ENCODE results near the gene JPH2. TPM values are rescaled to one million over a fixed set of nuclear protein-coding genes. Genes with fewer than 3 reads are reported as not detected.
A peak's percentile ranks its signal among the peaks of the same experiment; 100 is the strongest.

The JPH2 gene
- total RNA-seq, 1 experiment from 2014 or later: 0.81 TPM

DNA sequence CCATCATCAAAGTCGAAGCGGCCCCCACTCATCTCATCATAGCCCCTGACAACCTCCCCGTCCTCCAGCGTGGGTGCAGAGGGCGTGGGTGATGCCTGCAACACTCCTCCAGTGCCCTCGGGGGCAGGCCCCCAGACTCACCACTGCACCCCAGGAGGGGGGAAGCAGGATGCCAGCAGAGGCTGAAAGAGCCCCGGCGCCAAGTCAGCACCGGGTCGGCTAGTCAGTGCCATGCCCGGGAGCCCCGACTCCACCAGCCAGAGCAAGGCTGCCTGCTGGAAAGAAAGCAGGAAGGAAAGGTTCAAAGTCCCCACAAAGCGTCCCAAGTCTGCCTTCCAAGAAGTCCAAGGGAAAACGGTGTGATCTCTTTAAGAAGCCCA lies 324 bp downstream of the JPH2 start (continued):
- TF ChIP-seq, protein P1, sequence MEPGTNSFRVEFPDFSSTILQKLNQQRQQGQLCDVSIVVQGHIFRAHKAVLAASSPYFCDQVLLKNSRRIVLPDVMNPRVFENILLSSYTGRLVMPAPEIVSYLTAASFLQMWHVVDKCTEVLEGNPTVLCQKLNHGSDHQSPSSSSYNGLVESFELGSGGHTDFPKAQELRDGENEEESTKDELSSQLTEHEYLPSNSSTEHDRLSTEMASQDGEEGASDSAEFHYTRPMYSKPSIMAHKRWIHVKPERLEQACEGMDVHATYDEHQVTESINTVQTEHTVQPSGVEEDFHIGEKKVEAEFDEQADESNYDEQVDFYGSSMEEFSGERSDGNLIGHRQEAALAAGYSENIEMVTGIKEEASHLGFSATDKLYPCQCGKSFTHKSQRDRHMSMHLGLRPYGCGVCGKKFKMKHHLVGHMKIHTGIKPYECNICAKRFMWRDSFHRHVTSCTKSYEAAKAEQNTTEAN (CRISPR knock-in tag; IDR thresholded peaks at IDR 0.05): no peak
- TF ChIP-seq E2F5 (CRISPR knock-in tag; IDR thresholded peaks at IDR 0.05) (no peak), JUN (CRISPR knock-in tag; IDR thresholded peaks at IDR 0.05) (no peak), MAX (CRISPR knock-in tag; IDR thresholded peaks at IDR 0.05) (no peak), PREB (CRISPR knock-in tag; IDR thresholded peaks at IDR 0.05; ENCODE audit: borderline replicate concordance) (no peak), PRRX2 (CRISPR knock-in tag; IDR thresholded peaks at IDR 0.05) (no peak)
- TF ChIP-seq, protein P2, sequence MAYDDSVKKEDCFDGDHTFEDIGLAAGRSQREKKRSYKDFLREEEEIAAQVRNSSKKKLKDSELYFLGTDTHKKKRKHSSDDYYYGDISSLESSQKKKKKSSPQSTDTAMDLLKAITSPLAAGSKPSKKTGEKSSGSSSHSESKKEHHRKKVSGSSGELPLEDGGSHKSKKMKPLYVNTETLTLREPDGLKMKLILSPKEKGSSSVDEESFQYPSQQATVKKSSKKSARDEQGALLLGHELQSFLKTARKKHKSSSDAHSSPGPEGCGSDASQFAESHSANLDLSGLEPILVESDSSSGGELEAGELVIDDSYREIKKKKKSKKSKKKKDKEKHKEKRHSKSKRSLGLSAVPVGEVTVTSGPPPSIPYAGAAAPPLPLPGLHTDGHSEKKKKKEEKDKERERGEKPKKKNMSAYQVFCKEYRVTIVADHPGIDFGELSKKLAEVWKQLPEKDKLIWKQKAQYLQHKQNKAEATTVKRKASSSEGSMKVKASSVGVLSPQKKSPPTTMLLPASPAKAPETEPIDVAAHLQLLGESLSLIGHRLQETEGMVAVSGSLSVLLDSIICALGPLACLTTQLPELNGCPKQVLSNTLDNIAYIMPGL (CRISPR knock-in tag; IDR thresholded peaks at IDR 0.05): no peak

GRCh38 chr20:44186201-44186600 lies 787 bp downstream of the JPH2 start:
- peak overlapping the region; percentile 71 for H3K4me3 Mint-ChIP-seq
- CTCF ChIA-PET: no interaction called here

DNA sequence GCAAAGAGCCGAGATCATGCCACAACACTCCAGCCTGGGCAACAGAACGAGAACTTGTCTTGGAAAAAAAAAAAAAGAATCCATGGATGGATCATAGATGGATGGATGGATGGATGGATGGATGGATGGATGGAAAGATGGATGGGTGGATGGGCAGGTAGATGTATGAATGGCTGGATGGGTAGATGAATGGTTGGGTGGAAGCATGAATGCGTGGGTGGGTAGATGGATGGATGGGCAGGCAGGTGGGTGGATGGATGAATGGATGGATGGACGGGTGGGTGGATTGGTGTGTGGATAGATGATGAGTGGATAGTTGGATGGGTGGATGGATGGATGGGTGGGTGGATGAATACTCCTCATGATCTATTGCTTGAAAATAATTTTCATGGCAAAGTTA lies 1.4 kb downstream of the JPH2 start:
- Mint-ChIP-seq H3K27me3 (ENCODE audit: low read depth) (no peaks in the 10 kb centered on the region; the same call in 1 of the 2 replicates), H3K27ac (no peak overlapping the region), H3K9me3 (no peaks in the 10 kb centered on the region), H3K4me3 (no peak overlapping the region), H3K4me1 (peaks cover 21% of the 10 kb centered on the region), H3K36me3 (no peaks in the 10 kb centered on the region)
- POLR2A ChIA-PET: no interaction called here
- CTCF ChIA-PET: interaction anchor here (0.8 kb wide), 1 partner anchor 69 kb away, joined by 3 read pairs; no protein-coding TSS in a partner anchor
- TF ChIP-seq SMAD3 (CRISPR knock-in tag; IDR thresholded peaks at IDR 0.05; ENCODE audit: borderline replicate concordance) (no peak), SMAD4 (CRISPR knock-in tag; IDR thresholded peaks at IDR 0.05) (no peak), ZNF532 (CRISPR knock-in tag; IDR thresholded peaks at IDR 0.05; ENCODE audit: borderline replicate concordance) (no peak), SOX15 (CRISPR knock-in tag; IDR thresholded peaks at IDR 0.05) (no peak)
- TF ChIP-seq, protein P3, sequence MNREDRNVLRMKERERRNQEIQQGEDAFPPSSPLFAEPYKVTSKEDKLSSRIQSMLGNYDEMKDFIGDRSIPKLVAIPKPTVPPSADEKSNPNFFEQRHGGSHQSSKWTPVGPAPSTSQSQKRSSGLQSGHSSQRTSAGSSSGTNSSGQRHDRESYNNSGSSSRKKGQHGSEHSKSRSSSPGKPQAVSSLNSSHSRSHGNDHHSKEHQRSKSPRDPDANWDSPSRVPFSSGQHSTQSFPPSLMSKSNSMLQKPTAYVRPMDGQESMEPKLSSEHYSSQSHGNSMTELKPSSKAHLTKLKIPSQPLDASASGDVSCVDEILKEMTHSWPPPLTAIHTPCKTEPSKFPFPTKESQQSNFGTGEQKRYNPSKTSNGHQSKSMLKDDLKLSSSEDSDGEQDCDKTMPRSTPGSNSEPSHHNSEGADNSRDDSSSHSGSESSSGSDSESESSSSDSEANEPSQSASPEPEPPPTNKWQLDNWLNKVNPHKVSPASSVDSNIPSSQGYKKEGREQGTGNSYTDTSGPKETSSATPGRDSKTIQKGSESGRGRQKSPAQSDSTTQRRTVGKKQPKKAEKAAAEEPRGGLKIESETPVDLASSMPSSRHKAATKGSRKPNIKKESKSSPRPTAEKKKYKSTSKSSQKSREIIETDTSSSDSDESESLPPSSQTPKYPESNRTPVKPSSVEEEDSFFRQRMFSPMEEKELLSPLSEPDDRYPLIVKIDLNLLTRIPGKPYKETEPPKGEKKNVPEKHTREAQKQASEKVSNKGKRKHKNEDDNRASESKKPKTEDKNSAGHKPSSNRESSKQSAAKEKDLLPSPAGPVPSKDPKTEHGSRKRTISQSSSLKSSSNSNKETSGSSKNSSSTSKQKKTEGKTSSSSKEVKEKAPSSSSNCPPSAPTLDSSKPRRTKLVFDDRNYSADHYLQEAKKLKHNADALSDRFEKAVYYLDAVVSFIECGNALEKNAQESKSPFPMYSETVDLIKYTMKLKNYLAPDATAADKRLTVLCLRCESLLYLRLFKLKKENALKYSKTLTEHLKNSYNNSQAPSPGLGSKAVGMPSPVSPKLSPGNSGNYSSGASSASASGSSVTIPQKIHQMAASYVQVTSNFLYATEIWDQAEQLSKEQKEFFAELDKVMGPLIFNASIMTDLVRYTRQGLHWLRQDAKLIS (CRISPR knock-in tag; IDR thresholded peaks at IDR 0.05; ENCODE audit: borderline replicate concordance): no peak
- ATAC-seq: no peak
- no peak for DNase-seq (ENCODE audit: low spot score)

More at GRCh38 chr20:44186201-44186600, 787 bp downstream of the JPH2 start:
- no peaks in the 10 kb centered on the region for H3K9me3 Mint-ChIP-seq
- H3K4me1 Mint-ChIP-seq: peaks cover 15% of the 10 kb centered on the region
- H3K27ac Mint-ChIP-seq: no peak overlapping the region
- DNase-seq (ENCODE audit: low spot score) (no peak), ATAC-seq (no peak)
- no peaks in the 10 kb centered on the region for H3K36me3 Mint-ChIP-seq
- POLR2A ChIA-PET: no interaction called here
- no peaks in the 10 kb centered on the region; the same call in 1 of the 2 replicates for H3K27me3 Mint-ChIP-seq (ENCODE audit: low read depth)
- TF ChIP-seq GRHL2 (CRISPR knock-in tag; IDR thresholded peaks at IDR 0.05; ENCODE audit: insufficient replicate concordance, severe bottlenecking): no peak
- TF ChIP-seq TCF7 (CRISPR knock-in tag; IDR thresholded peaks at IDR 0.05; ENCODE audit: low read depth): no peak
- TF ChIP-seq MXD4 (CRISPR knock-in tag; IDR thresholded peaks at IDR 0.05; ENCODE audit: borderline replicate concordance): no peak
- TF ChIP-seq KAT7 (CRISPR knock-in tag; IDR thresholded peaks at IDR 0.05; ENCODE audit: borderline replicate concordance): no peak
- no peak for TF ChIP-seq ESRRA (CRISPR knock-in tag; IDR thresholded peaks at IDR 0.05; ENCODE audit: borderline replicate concordance)
- no peak for TF ChIP-seq CREB1 (CRISPR knock-in tag; IDR thresholded peaks at IDR 0.05)
- no peak for TF ChIP-seq IRF1 (CRISPR knock-in tag; IDR thresholded peaks at IDR 0.05)

Measured in WTC11 (cell line).